ENCODE data around the gene TP53BP1.

Gene TP53BP1

GRCh38 chr15:43420876-43421275 is 72.1 kb downstream of the TP53BP1 start:
- no peak for TF ChIP-seq CTCF (IDR thresholded peaks at IDR 0.05; ENCODE audit: insufficient read depth, low read depth, low read length, missing control alignments)
- no peak overlapping the region for H3K4me3 ChIP-seq (ENCODE audit: low read depth, low read length)
- DNase-seq (ENCODE audit: low read depth), result no peak

GRCh38 chr15:43420435-43420834 is 72.5 kb downstream of the TP53BP1 start:
- no peak for DNase-seq (ENCODE audit: low read depth)
- H3K4me3 ChIP-seq (ENCODE audit: low read depth, low read length), result no peak overlapping the region
- TF ChIP-seq CTCF (IDR thresholded peaks at IDR 0.05; ENCODE audit: insufficient read depth, low read depth, low read length, missing control alignments), result no peak

GRCh38 chr15:43414196-43414595 is 78.8 kb downstream of the TP53BP1 start:
- no peak for TF ChIP-seq CTCF (IDR thresholded peaks at IDR 0.05; ENCODE audit: insufficient read depth, low read depth, low read length, missing control alignments)
- DNase-seq (ENCODE audit: low read depth), result no peak
- no peak overlapping the region for H3K4me3 ChIP-seq (ENCODE audit: low read depth, low read length)

- no peak for DNase-seq (ENCODE audit: low read depth)
- no peak for TF ChIP-seq CTCF (IDR thresholded peaks at IDR 0.05; ENCODE audit: insufficient read depth, low read depth, low read length, missing control alignments)
- H3K4me3 ChIP-seq (ENCODE audit: low read depth, low read length), result no peak overlapping the region
These were observed 80.9 kb downstream of the TP53BP1 start for GRCh38 chr15:43412096-43412495.

GRCh38 chr15:43410572-43411214 is 82.3 kb downstream of the TP53BP1 start:
- TF ChIP-seq CTCF (IDR thresholded peaks at IDR 0.05; ENCODE audit: insufficient read depth, low read depth, low read length, missing control alignments), result no peak

GRCh38 chr15:43408789-43409188 is 84.2 kb downstream of the TP53BP1 start:
- H3K4me3 ChIP-seq (ENCODE audit: low read depth, low read length), result no peak overlapping the region
- DNase-seq (ENCODE audit: low read depth), result no peak
- TF ChIP-seq CTCF (IDR thresholded peaks at IDR 0.05; ENCODE audit: insufficient read depth, low read depth, low read length, missing control alignments), result no peak

More at GRCh38 chr15:43410572-43411214, 82.3 kb downstream of the TP53BP1 start:
- no peak for DNase-seq (ENCODE audit: low read depth)
- no peak overlapping the region for H3K4me3 ChIP-seq (ENCODE audit: low read depth, low read length)

- no peak overlapping the region for H3K4me3 ChIP-seq (ENCODE audit: low read depth, low read length)
- DNase-seq (ENCODE audit: low read depth), result no peak
- no peak for TF ChIP-seq CTCF (IDR thresholded peaks at IDR 0.05; ENCODE audit: insufficient read depth, low read depth, low read length, missing control alignments)
These were observed 86.1 kb downstream of the TP53BP1 start for GRCh38 chr15:43406808-43407207.

Measured in GM12865 (cell line).